Measurements from ENCODE around the gene CFAP77. TPM values are rescaled to one million over a fixed set of nuclear protein-coding genes. Genes with fewer than 3 reads are reported as not detected.

Gene CFAP77
- total RNA-seq, 1 donor from 2014 or later, result 1.8 TPM

DNA sequence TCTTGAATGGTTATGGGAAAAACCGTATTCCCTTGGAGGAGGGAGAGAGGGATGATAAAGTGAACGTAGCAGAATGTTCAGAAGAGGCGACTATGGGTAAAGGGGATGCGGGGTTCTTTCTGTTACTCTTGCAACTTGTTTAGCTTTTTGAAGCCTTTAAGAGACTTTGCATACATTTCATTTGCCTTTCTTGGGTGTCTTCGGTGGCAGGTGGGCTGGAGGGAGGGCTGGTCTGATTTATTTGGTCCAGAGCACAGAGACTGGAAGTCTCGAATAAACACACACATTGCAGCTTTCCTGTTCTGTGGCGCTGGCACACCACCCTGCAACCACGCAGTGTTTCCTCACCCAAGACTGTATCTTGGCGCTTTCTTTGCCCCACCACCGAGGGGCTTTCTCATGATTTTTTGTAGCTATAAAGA lies 26.5 kb upstream of the CFAP77 start:
- no peaks in the 10 kb centered on the region for H3K4me1 ChIP-seq
- peaks cover 14% of the 10 kb centered on the region for H3F3A ChIP-seq (ENCODE audit: low read depth)
- Mint-ChIP-seq H3K4me1 (no peaks in the 10 kb centered on the region), H3K36me3 (peaks cover 26% of the 10 kb centered on the region), H3K9me3 (no peaks in the 10 kb centered on the region), H3K4me3 (no peak overlapping the region), H3K27me3 (ENCODE audit: insufficient read depth, low read depth) (peaks cover 3% of the 10 kb centered on the region), H3K27ac (no peak overlapping the region)
- no peak overlapping the region for H3K4me2 ChIP-seq
- H3K9me3 ChIP-seq (ENCODE audit: low read depth), result no peaks in the 10 kb centered on the region
- H3K79me2 ChIP-seq (ENCODE audit: low read depth), result no peaks in the 10 kb centered on the region
- H2AFZ ChIP-seq (replicated peaks), result no peak overlapping the region
- no peaks in the 10 kb centered on the region for H4K20me1 ChIP-seq (ENCODE audit: low read depth)
- peaks cover 2% of the 10 kb centered on the region for H3K36me3 ChIP-seq
- no peak for DNase-seq (ENCODE audit: low spot score)
- H3K4me3 ChIP-seq, result no peak overlapping the region
- no peaks in the 10 kb centered on the region for H3K27me3 ChIP-seq
- no peak overlapping the region for H3K27ac ChIP-seq
- no peak overlapping the region for H3K9ac ChIP-seq
- TF ChIP-seq, protein P1, sequence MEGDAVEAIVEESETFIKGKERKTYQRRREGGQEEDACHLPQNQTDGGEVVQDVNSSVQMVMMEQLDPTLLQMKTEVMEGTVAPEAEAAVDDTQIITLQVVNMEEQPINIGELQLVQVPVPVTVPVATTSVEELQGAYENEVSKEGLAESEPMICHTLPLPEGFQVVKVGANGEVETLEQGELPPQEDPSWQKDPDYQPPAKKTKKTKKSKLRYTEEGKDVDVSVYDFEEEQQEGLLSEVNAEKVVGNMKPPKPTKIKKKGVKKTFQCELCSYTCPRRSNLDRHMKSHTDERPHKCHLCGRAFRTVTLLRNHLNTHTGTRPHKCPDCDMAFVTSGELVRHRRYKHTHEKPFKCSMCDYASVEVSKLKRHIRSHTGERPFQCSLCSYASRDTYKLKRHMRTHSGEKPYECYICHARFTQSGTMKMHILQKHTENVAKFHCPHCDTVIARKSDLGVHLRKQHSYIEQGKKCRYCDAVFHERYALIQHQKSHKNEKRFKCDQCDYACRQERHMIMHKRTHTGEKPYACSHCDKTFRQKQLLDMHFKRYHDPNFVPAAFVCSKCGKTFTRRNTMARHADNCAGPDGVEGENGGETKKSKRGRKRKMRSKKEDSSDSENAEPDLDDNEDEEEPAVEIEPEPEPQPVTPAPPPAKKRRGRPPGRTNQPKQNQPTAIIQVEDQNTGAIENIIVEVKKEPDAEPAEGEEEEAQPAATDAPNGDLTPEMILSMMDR (IDR thresholded peaks at IDR 0.05), result no peak
- no peak for TF ChIP-seq EZH2phosphoT487 (IDR thresholded peaks at IDR 0.05)
- TF ChIP-seq EZH2 (IDR thresholded peaks at IDR 0.05), result no peak

DNA sequence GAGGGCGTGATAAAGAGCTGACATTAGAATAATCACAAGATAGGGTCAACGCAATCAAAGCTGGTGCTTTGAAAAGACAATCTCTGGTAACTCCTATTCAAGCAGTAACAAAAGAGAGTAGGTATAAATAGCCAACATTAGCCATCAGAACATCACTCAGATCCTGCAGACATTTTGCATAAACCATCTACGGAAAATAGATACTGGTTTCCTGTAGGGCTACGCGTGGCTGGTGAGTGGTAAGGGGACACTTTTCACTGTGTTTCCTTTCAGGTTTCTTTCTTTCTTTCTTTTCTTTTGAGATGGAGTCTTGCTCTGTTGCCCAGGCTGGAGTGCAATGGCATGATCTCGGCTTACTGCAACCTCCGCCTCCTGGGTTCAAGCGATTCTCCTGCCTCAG lies 25.6 kb upstream of the CFAP77 start:
- Histone ChIP-seq H3K36me3 (peaks cover 6% of the 10 kb centered on the region), H3K9me3 (ENCODE audit: low read depth) (no peaks in the 10 kb centered on the region), H4K20me1 (ENCODE audit: low read depth) (no peaks in the 10 kb centered on the region), H3K9ac (no peak overlapping the region), H3K4me1 (no peaks in the 10 kb centered on the region), H2AFZ (replicated peaks) (no peak overlapping the region), H3K27ac (no peak overlapping the region), H3K27me3 (no peaks in the 10 kb centered on the region), H3F3A (ENCODE audit: low read depth) (peaks cover 5% of the 10 kb centered on the region), H3K4me3 (no peak overlapping the region), H3K4me2 (no peak overlapping the region), H3K79me2 (ENCODE audit: low read depth) (no peaks in the 10 kb centered on the region)
- Mint-ChIP-seq H3K27me3 (ENCODE audit: insufficient read depth, low read depth) (peaks cover 3% of the 10 kb centered on the region), H3K4me3 (no peak overlapping the region), H3K9me3 (no peaks in the 10 kb centered on the region), H3K4me1 (no peaks in the 10 kb centered on the region), H3K27ac (no peak overlapping the region), H3K36me3 (peaks cover 27% of the 10 kb centered on the region)
- no peak for DNase-seq (ENCODE audit: low spot score)
- TF ChIP-seq, protein P1 (IDR thresholded peaks at IDR 0.05), result no peak

GRCh38 chr9:132387133-132387532 lies 22.9 kb upstream of the CFAP77 start:
- no peaks in the 10 kb centered on the region for H3K9me3 ChIP-seq (ENCODE audit: low read depth)
- H2AFZ ChIP-seq (replicated peaks), result no peak overlapping the region
- no peak overlapping the region for H3K27ac ChIP-seq
- H3K27me3 Mint-ChIP-seq (ENCODE audit: insufficient read depth, low read depth), result peaks cover 3% of the 10 kb centered on the region
- no peaks in the 10 kb centered on the region for H3K9me3 Mint-ChIP-seq
- TF ChIP-seq, protein P1 (IDR thresholded peaks at IDR 0.05), result no peak
- TF ChIP-seq EZH2phosphoT487 (IDR thresholded peaks at IDR 0.05), result no peak
- no peak for TF ChIP-seq EZH2 (IDR thresholded peaks at IDR 0.05)
- H3K27me3 ChIP-seq, result no peaks in the 10 kb centered on the region
- no peaks in the 10 kb centered on the region for H3F3A ChIP-seq (ENCODE audit: low read depth)
- no peaks in the 10 kb centered on the region for H3K4me1 Mint-ChIP-seq
- H3K4me1 ChIP-seq, result no peaks in the 10 kb centered on the region
- no peak overlapping the region for H3K9ac ChIP-seq
- peaks cover 35% of the 10 kb centered on the region for H3K36me3 Mint-ChIP-seq
- no peak overlapping the region for H3K4me3 ChIP-seq
- H3K79me2 ChIP-seq (ENCODE audit: low read depth), result no peaks in the 10 kb centered on the region
- no peak overlapping the region for H3K4me3 Mint-ChIP-seq
- no peak overlapping the region for H3K4me2 ChIP-seq
- H3K27ac Mint-ChIP-seq, result no peak overlapping the region
- no peak for DNase-seq (ENCODE audit: low spot score)
- H3K36me3 ChIP-seq, result peaks cover 18% of the 10 kb centered on the region
- H4K20me1 ChIP-seq (ENCODE audit: low read depth), result no peaks in the 10 kb centered on the region

Data from neural progenitor cell (in vitro differentiated cells).